MV-4-11 (cell line): Measurements from ENCODE around the gene SLC10A3.

Source experiments
- DNase-seq: peaks from one replicate; lab custom pipeline; 2025; lab: John Stamatoyannopoulos, UW

The SLC10A3 gene

DNA sequence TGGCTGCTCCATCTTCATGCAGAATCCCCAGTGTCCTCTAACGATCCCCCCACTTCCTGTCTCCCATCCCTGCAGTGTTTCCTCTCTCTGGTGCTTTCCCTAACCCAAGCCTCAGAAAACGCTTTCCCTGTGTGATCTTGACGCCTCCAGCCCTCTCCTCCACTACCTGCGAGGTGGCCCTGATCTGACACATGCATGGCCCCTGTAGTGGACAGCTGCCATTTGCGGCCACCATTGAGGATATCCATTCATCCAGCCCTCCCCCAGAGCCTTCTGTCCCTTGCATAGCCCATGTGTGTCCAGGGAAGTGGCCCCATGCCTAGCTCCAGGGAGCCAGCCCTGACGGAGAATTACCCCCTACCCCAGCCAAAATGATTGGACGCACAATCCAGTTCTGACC is 7.1 kb downstream of the SLC10A3 start:
- no peak for DNase-seq

DNA sequence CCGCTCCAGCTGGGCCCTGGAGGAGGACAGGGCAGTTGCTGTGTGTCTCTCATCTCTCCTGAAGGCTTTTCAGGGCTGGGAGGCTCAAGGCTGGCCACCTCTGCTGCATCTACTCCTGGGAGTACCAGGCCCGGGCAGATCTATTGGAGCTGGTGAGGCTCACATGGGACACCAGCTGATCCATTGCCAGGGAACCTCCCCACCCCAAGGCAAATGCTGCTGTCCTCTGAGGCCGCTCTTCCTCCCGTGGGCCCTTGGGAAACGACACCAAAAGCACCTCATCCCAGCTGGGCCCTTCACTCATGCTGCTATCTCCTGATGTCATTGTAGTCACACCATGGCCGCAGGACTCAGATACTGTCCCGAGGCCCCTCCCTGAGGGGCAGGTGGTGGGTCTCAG is 7.6 kb downstream of the SLC10A3 start:
- no peak for DNase-seq

DNA sequence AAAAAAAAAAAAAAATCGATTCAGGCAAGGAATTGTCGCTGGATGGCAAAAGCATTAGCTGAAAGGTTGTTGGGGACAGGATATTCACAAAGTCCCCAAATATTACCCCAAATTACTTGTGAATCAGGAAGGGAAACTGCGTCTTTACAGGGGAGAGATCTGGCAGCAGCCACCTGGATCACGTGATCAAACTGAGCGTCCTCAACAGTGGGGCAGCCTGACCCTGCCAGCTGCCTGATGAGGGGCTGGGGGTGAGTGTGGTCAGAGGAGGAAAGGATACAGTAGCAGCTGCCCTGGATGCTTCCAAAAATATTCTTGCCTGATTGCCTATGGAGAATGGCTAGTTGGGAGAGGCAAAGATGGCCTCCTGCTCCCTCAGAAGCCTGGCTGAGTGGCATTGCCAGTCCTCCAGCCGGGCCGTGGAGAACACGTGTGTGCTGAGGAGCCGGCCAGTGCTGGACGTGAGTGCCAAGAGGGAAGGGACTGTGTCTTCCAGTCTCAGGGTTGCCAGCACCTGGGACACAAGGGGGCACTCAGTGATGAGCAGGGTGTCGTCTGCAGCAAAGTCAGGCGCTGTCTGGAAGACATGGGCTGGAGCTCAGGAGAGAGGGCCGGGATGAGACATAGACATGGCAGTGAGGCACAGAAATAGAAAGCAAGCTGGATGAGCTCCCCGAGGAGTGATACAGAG is 8.4 kb downstream of the SLC10A3 start:
- DNase-seq = no peak

DNA sequence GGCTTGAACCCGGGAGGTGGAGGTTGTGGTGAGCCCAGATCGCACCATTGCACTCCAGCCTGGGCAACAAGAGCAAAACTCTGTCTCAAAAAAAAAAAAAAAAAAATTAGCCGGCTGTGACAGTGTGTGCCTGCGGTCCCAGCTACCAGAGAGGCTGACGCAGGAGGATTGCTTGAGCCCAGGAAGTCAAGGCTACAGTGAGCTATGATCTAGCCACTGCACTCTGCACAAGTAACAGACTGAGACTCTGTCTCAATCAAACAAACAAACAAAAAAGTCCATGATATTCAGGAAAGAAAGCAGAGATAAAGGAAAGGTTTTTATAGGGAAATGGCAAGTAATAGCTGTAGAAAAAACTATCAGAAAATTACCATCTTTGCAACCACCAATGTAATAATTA is 9.2 kb downstream of the SLC10A3 start:
- DNase-seq = no peak

DNA sequence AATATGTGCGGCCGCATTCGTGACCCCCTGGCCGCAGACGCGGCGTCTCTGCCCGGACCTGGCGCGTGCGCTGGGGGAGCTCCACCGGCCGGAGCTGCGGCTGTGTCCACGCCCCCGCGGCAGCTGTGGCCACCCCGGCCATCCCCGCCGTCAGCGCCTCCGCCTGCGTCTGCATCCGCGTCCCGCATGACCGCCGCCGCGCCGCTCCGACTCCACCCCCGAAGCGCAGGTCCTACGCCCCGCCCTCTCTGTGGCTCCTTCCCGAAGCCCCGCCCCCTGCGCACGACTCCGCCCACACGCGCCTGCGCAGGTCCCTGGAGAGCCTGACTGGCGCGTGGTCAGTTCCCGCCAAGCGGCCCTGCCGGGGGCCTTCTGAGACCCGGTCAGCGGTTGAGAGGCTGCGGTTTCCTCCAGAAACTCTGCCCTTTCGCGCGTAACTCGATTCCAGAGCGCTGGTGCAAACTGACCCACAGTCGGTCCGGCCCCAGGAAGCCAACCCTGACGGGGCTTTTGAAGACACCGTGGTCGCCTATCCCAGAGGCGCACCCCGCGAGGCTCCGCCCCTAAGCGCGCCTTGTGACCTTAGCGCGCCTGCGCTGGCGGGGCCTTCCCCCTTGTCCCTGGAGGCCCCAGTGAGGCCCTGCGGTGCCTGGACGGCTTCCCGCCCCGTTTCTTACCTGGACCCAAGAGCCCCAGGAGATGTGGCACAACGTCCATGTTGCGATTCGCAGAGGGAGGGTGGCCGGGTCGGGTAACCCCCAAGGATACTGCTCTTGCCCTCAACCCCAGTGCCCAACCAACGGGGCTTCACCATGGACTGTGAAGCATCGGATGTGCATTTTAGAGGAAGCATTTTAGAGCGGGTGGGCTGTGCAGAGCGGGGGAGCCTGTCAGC is 11.5 kb downstream of the SLC10A3 start, which contains the start of gene LAGE3:
LAGE3 (minus strand) TSS at position 554 of the 895 bp plus-strand sequence; CDS start at position 188, 366 bp downstream.
- peak; percentile 87 for DNase-seq

DNA sequence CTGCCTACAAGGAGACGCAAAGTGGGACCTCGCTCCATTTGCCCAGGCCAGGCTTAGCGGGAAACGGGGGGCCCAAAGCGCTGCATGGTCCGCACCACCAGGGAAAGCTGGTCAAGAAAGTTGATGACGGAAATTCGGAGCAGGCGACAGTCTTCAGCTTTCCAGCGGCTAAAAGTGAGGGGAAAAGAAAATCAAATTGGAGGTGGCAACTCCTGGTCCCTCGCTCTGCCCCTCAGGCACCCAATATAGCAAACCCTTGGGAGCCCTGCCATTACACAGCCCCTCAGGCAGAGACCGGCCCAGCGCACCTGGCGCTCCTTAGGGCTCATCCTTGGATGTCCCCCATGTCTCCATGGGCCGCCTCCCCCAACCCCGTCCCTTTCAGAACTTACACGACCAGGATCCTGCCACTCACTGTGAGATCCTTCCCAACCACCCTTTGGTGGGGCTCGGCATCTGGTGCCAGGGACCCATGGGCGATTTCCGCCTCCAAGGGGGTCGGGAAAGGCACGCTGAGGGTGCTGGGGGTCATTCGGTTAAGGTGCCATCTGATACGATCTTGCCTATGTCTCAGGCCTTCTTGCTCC is 12.4 kb downstream of the SLC10A3 start:
- DNase-seq = no peak

DNA sequence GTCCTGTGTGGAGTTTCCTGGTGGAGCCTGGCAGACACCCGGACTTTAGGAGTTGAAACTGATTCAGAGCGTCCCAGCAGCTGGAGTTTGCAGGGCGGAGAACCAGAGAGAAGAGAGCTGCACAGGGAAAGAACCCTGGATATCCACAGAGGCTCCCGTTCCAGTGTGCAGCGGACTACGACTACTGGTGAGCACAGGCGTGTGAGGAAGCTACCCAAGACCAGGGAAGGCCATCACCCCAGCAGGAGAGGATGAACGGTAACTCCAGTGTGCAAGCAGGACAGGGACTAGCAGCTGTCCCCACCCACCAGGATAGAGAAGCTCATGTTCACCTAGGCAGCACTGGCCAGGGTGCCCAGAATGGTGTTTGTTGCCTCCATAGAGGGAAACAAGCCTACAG is 13.6 kb downstream of the SLC10A3 start:
- DNase-seq = no peak

DNA sequence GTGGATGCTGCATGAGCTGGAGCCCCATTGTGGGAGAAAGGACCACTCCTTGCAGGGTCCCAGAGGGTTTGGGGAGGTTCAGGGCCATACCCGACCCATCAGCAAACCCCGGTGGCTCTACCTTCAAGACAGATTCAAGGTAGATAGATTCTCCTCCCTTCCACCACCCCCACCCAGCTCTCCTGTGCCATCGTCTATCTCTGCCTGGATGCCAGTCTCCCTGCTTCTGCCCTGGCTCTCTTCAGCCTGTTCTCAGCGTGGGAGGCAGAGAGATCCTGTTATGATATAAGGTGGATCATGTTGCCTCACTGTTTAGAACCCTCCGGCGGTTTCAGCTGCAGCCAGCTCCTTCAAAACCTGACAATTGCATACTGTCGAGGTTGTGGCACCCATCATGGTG is 16.7 kb downstream of the SLC10A3 start:
- no peak for DNase-seq

DNA sequence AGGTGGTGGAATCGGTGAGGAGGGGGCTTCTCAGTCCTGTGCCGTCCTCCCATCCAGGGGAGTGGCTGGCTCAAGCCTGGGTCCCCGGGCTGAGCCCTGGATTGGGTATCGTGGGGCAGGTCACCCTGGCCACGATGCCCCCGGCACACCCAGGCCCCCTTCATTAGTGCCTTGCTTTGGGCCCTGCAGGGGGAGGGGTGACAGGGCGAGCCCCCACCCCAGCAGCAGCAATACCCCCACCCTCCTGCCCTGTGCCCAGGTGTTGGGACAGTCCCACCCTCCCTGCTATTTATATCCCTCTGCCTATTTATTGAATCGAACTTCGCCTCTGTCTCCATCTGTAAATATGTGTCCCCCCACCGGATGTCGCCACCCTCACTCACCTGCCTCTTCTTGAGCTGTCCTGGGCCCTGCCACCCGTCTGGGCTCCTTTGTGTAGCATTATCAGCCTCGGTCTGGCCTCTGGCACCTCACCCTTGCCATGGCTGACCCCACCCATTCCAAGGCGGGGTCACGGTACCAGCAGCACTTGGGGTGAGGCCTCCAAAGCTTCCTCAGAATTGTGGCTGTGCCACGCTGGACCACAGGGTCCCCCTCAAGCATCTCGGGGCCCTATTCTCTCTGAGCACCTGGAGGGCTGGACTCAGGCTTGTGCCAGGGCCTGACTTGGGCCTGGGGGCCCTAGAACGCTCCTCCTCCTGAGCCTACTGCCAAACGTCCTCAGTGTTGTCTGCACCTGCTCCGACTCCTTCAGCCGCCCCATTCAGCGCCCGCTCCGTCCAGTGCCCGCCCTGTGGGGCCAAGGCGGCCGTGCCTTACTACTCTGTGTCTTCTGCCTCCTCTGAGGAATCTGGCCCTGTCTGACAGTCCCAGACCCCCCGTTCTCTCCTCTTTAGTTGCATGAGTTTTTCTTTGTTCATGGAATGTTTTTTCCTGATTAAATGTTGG is 17.5 kb downstream of the SLC10A3 start:
- no peak for DNase-seq

DNA sequence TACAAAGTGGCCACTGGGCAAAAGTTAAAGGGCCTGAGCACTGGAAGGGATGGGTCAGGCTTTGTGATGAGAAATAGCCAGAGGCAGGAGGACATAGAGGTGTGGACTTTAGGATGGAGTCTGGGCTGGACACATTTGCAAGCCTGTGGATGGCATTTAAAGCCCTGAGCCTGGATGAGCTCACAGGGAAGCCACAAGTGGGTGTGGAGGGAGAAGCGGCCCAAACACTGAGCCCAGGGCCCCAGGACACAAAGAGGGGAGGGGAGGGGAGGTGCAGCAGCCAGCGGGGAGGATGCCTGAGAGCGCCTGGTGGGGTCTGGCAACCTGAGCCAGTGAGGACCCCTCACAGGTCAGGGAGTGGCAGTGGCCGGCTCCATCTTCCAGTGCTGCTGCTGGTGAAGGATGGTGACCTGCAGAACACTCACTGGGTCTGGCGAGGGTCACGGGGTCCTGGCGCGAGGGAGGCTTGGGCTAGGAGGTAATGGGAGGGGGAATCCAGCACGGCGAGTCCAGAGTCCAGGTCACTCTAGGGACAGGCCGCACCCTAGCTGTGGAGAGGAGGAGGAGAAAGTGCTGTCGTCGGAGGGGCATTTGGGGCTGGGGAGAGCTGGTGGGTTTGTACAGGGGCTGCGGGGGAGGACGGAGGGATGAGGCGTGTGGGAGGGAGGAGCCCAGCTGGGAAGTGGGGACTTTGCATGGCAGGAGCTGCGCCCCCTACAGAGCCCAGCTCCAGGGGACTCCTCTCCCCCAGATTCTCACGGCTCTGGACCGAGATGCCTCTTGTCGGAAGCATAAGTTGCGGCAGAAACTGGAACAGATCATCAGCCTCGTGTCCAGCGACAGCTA is 18.4 kb downstream of the SLC10A3 start:
- no peak for DNase-seq

DNA sequence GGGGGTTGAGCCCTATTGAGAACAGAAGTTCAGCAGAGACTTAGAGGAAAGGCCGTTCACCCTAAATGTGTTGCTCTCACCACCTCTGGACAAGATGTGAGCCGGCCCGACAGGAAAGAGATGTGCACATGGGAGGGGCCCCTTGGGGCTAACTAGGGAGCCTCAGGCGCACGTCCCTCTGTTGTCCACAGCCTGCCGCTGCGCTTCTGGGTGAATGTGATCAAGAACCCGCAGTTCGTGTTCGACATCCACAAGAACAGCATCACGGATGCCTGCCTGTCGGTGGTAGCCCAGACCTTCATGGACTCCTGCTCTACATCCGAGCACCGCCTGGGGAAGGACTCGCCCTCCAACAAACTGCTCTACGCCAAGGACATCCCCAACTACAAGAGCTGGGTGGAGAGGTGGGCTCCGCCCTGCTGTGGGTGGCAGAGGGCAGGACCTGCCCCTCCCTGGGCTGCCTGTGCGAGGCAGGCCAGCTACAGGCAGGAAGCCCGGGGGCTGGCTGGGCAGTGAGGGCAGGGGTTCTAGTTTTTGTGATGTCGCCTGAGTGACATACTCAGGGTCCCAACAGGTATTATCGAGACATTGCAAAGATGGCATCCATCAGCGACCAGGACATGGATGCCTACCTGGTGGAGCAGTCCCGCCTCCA is 19.4 kb downstream of the SLC10A3 start:
- no peak for DNase-seq

DNA sequence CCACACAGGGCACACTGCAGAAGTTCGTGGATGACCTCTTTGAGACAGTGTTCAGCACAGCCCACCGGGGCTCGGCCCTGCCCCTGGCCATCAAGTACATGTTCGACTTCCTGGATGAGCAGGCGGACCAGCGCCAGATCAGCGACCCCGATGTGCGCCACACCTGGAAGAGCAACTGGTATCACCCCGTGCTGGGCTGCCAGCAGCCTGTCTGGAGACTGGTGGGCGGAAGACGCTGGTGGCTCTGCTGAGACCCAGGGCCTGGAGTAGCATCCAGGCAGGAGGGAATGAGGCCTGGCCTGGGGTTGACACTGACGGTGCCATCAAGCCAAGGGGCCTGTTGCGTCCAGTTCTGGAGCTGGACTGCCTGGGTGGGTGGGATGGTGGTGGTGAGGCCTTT is 20.0 kb downstream of the SLC10A3 start:
- DNase-seq = no peak

DNA sequence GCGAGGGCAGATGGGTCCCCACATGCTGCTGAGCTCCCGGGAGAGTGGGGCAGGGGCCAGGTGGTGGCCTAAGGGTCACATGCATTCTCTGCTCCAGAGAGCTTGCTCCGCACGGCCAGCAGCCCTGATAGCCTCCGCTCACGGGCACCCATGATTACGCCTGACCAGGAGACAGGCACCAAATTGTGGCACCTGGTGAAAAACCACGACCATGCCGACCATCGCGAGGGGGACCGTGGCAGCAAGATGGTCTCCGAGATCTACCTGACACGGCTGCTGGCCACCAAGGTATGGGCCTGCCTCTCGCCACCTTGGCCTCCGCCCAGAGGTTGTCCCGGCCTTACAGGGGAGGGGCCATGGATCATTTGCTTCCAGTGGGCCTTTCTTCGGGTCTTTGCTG is 20.5 kb downstream of the SLC10A3 start:
- no peak for DNase-seq

DNA sequence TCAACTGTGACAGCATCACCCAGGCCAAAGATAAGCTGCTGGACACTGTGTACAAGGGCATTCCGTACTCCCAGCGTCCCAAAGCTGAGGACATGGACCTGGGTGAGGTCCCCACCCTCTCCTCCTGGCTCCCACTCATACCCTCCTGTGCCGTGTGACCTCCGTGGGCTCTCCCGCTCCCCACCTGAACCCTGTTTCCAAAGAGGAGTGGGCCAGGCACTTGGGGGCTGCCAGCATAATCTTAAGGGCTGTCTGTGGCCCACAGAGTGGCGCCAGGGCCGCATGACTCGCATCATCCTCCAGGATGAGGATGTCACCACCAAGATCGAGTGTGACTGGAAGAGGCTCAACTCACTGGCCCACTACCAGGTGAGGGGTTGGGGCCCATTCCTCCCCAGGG is 21.3 kb downstream of the SLC10A3 start:
- no peak for DNase-seq

DNA sequence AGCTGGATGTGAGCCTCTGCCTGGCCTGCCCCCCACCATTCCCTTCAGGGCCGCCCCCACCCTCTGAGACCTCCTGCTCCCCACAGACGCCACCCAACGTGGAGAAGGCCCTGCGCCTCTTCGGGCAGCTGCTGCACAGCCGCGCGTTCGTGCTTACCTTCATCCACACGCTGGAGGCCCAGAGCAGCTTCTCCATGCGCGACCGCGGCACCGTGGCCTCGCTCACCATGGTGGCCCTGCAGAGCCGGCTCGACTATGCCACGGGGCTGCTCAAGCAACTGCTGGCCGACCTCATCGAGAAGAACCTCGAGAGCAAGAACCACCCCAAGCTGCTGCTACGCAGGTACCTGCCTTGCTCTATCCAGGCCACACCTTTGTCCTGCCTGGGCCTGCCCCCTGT is 22.2 kb downstream of the SLC10A3 start:
- no peak for DNase-seq

DNA sequence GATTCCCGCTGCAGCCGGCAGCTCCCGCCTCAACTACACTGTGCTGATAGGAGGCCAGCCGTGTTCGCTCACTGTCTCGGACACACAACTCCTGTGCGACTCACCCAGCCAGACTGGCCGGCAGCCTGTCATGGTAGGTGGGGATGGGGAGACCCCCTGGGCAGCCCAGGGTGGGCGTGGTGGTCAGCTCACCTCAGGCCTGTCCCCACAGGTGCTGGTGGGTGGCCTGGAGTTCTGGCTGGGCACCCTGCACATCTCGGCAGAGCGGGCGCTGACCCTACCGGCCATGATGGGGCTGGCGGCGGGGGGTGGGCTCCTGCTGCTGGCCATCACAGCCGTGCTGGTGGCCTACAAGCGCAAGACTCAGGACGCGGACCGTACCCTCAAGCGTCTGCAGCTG is 22.9 kb downstream of the SLC10A3 start:
- no peak for DNase-seq

DNA sequence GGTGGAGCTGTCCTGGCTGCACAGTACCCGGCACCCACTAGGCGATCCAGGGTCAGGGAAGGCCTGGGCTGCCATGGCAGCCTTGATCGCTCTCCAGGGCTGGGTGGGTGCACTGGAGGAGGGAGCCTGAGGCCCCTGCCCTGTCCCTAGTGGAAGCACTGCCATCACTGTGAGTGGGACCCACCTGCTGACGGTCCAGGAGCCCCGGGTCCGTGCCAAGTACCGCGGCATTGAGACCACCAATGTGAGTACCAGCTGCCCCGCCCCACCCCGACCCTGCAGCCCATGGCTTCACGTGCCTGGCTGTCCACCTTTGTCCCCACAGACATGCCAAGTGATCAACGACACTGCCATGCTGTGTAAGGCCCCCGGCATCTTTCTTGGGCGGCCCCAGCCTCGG is 23.5 kb downstream of the SLC10A3 start:
- no peak for DNase-seq

DNA sequence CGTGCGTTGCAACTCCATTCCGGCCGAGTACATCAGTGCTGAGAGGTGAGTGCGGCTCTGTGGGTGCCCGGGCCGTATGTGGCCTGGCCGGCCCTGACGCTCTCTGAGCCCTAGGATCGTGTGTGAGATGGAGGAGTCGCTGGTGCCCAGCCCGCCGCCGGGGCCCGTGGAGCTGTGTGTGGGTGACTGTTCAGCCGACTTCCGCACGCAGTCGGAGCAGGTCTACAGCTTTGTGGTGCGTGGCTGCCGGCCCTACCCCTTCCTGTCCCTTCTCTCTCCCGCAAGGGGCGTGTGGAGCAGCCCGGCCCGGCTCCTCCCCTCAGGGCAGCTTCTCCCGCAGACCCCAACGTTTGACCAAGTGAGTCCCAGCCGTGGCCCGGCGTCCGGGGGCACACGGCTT is 24.4 kb downstream of the SLC10A3 start:
- no peak for DNase-seq

DNA sequence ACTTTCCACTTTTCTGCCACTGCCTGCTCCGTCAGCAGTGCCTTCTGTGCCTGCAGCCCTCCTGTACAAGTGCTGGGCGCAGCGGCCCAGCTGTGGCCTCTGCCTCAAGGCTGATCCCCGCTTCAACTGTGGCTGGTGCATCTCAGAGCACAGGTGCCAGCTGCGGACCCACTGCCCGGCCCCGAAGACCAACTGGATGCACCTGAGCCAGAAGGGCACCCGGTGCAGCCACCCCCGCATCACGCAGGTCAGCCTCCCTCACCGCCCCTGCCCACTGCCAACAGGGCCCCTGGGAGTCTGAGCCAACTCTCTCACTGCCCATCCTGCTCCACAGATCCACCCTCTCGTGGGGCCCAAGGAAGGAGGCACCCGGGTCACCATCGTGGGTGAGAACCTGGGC is 24.8 kb downstream of the SLC10A3 start:
- DNase-seq = no peak

DNA sequence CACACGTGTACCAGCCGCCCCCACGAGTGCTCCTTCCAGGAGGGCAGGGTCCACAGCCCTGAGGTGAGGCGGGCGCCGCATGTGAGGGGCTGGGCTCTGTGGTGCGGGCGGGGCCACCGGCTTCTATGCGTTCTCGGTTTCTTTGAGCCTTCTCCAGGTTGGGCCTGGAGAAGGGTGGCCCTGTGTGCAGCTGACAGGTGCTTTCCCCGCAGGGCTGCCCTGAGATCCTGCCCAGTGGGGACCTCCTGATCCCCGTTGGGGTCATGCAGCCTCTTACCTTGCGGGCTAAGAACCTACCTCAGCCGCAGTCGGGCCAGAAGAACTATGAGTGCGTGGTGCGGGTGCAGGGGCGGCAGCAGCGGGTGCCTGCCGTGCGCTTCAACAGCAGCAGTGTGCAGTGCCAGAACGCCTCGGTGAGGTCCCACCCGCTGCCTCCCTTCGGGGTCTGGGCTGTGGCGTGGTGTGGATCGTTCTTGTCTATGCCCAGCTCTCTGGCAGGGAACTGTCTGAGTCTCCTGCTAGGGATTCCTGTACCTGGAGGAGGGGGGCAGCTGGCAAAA is 25.5 kb downstream of the SLC10A3 start:
- DNase-seq = no peak
